ENCODE measurements around the gene ACTN1. TPM values are rescaled to one million over a fixed set of nuclear protein-coding genes. Genes with fewer than 3 reads are reported as not detected.

Gene ACTN1
- polyA plus RNA-seq, 1 of the 3 experiments (the other 2 are of a cell fraction): 319 TPM

DNA sequence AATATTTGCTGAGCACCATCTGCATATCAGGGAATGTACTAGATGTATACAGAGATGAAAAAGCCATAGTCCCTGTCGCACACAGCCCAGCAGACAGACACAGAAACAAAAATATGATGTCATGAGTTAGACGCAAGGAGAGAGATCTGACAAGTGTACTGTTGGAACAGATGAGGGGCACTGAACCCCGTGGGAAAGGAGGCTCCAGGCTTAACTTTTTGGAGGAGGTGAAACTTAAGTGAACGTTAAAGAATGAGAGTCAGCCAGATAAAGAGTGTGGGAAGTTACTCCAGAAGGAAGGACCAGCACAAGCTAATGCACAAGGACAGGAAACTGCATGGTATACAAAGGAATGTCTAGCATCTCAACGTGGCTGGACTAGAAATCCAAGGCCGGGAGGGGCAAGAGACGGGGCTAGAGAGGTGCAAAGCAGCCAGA, 2.5 kb upstream of the ACTN1 start:
- CTCF ChIA-PET: interaction anchor here (1.7 to 2.0 kb wide), 2 partner anchors 70 to 72 kb away, joined by 4 to 8 read pairs; no protein-coding TSS in a partner anchor
- peak overlapping the region; percentile 96 for H3K4me2 ChIP-seq
- H3K27me3 ChIP-seq (ENCODE audit: insufficient read depth): no peaks in the 10 kb centered on the region
- H3K27ac ChIP-seq (ENCODE audit: low read depth in 2 of 2, low read length in 1 of 2): peak overlapping the region; percentile 53 to 98; a peak in 3 of 4 replicates
- no peaks in the 10 kb centered on the region for H3K9me2 ChIP-seq
- peaks cover 23% of the 10 kb centered on the region for H3F3A ChIP-seq (replicated peaks; ENCODE audit: insufficient read depth)
- no peaks in the 10 kb centered on the region for H3K9me3 ChIP-seq
- TF ChIP-seq NRF1 (IDR thresholded peaks at IDR 0.05; ENCODE audit: low read depth, low read length) (no peak), FOXJ3 (CRISPR knock-in tag; IDR thresholded peaks at IDR 0.05) (no peak), POLR2AphosphoS5 (IDR thresholded peaks at IDR 0.05; ENCODE audit: low read depth, low read length) (no peak), GATA2 (CRISPR knock-in tag; IDR thresholded peaks at IDR 0.05) (no peak), TEAD4 (IDR thresholded peaks at IDR 0.05; ENCODE audit: borderline replicate concordance, insufficient read depth) (0 out of 2 replicates have a peak, but pooled peaks have one; percentile 15)
- TF ChIP-seq, protein P1, sequence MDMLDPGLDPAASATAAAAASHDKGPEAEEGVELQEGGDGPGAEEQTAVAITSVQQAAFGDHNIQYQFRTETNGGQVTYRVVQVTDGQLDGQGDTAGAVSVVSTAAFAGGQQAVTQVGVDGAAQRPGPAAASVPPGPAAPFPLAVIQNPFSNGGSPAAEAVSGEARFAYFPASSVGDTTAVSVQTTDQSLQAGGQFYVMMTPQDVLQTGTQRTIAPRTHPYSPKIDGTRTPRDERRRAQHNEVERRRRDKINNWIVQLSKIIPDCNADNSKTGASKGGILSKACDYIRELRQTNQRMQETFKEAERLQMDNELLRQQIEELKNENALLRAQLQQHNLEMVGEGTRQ (IDR thresholded peaks at IDR 0.05; ENCODE audit: borderline replicate concordance, low read depth, low read length): no peak
- TF ChIP-seq, protein P2, sequence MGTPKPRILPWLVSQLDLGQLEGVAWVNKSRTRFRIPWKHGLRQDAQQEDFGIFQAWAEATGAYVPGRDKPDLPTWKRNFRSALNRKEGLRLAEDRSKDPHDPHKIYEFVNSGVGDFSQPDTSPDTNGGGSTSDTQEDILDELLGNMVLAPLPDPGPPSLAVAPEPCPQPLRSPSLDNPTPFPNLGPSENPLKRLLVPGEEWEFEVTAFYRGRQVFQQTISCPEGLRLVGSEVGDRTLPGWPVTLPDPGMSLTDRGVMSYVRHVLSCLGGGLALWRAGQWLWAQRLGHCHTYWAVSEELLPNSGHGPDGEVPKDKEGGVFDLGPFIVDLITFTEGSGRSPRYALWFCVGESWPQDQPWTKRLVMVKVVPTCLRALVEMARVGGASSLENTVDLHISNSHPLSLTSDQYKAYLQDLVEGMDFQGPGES (IDR thresholded peaks at IDR 0.05; ENCODE audit: low read depth, low read length): no peak
- TF ChIP-seq, protein P3, sequence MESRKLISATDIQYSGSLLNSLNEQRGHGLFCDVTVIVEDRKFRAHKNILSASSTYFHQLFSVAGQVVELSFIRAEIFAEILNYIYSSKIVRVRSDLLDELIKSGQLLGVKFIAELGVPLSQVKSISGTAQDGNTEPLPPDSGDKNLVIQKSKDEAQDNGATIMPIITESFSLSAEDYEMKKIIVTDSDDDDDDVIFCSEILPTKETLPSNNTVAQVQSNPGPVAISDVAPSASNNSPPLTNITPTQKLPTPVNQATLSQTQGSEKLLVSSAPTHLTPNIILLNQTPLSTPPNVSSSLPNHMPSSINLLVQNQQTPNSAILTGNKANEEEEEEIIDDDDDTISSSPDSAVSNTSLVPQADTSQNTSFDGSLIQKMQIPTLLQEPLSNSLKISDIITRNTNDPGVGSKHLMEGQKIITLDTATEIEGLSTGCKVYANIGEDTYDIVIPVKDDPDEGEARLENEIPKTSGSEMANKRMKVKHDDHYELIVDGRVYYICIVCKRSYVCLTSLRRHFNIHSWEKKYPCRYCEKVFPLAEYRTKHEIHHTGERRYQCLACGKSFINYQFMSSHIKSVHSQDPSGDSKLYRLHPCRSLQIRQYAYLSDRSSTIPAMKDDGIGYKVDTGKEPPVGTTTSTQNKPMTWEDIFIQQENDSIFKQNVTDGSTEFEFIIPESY (IDR thresholded peaks at IDR 0.05; ENCODE audit: borderline replicate concordance, low read depth): no peak
- POLR2A ChIA-PET: no interaction called here
- peaks cover 31% of the 10 kb centered on the region for H3K79me2 ChIP-seq (ENCODE audit: insufficient read depth)
- no peak overlapping the region for H2AFZ ChIP-seq (ENCODE audit: low read depth)
- DNase-seq: no peak
- WGBS (ENCODE audit: low lambda C conversion rate): 44% methylated on average over 7 of the region's 7 CpGs
- peak overlapping the region; percentile 99; the same call in 1 of the 2 replicates for H3K9ac ChIP-seq
- H3K4me1 ChIP-seq (ENCODE audit: control insufficient read depth in 1 of 2, insufficient read depth in 2 of 2, low read depth in 1 of 2, low read length in 1 of 2): peaks cover 14 to 17% of the 10 kb centered on the region in 2 experiments
- peaks cover 6 to 7% of the 10 kb centered on the region in 2 experiments for H3K36me3 ChIP-seq (replicated peaks in 1 of 2; ENCODE audit: control insufficient read depth in 1 of 2, insufficient read depth in 2 of 2, low read length in 1 of 2)
- H4K20me1 ChIP-seq (ENCODE audit: insufficient read depth): peaks cover 10% of the 10 kb centered on the region
- no peak overlapping the region for H3K4me3 ChIP-seq (ENCODE audit: low read depth in 2 of 2, low read length in 1 of 2)

DNA sequence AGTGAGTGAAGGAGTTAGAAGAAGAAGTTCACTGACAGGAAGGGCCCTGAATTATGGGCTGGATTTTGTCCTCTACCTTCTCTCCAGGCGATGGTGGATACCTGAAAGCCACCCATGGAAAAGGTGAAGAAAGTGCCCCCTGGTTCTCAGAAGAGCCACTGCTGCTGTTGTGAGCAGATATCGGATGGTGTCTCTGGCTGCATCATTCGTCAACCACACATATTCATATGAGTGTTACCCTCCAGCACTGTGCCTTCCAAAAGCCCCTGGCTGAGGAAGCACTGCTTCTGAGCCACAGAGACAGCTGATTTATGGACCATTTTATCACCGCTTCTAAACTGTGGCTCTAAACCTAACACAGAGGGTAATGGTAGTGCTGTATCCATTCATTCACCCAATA, 2.0 kb upstream of the ACTN1 start:
- Histone ChIP-seq H3K36me3 (replicated peaks in 1 of 2; ENCODE audit: control insufficient read depth in 1 of 2, insufficient read depth in 2 of 2, low read length in 1 of 2) (peaks cover 6 to 7% of the 10 kb centered on the region in 2 experiments), H3K9me3 (no peaks in the 10 kb centered on the region), H3K9me2 (no peaks in the 10 kb centered on the region), H3K79me2 (ENCODE audit: insufficient read depth) (peaks cover 35% of the 10 kb centered on the region), H3K27ac (ENCODE audit: low read depth in 2 of 2, low read length in 1 of 2) (peak overlapping the region; percentile 53 to 98; a peak in 3 of 4 replicates), H4K20me1 (ENCODE audit: insufficient read depth) (peaks cover 15% of the 10 kb centered on the region), H3K4me1 (ENCODE audit: control insufficient read depth in 1 of 2, insufficient read depth in 2 of 2, low read depth in 1 of 2, low read length in 1 of 2) (peaks cover 19 to 20% of the 10 kb centered on the region in 2 experiments), H3K4me3 (ENCODE audit: low read depth in 2 of 2, low read length in 1 of 2) (no peak overlapping the region), H3K9ac (peak overlapping the region; percentile 99; the same call in 1 of the 2 replicates), H3K27me3 (ENCODE audit: insufficient read depth) (no peaks in the 10 kb centered on the region), H3K4me2 (peak overlapping the region; percentile 96), H2AFZ (ENCODE audit: low read depth) (no peak overlapping the region), H3F3A (replicated peaks; ENCODE audit: insufficient read depth) (peaks cover 19% of the 10 kb centered on the region)
- DNase-seq: no peak
- no peak for TF ChIP-seq FOSL2 (IDR thresholded peaks at IDR 0.05; ENCODE audit: borderline replicate concordance, low read depth)
- TF ChIP-seq, protein P4, sequence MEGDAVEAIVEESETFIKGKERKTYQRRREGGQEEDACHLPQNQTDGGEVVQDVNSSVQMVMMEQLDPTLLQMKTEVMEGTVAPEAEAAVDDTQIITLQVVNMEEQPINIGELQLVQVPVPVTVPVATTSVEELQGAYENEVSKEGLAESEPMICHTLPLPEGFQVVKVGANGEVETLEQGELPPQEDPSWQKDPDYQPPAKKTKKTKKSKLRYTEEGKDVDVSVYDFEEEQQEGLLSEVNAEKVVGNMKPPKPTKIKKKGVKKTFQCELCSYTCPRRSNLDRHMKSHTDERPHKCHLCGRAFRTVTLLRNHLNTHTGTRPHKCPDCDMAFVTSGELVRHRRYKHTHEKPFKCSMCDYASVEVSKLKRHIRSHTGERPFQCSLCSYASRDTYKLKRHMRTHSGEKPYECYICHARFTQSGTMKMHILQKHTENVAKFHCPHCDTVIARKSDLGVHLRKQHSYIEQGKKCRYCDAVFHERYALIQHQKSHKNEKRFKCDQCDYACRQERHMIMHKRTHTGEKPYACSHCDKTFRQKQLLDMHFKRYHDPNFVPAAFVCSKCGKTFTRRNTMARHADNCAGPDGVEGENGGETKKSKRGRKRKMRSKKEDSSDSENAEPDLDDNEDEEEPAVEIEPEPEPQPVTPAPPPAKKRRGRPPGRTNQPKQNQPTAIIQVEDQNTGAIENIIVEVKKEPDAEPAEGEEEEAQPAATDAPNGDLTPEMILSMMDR (IDR thresholded peaks at IDR 0.05): no peak
- TF ChIP-seq, protein P5, sequence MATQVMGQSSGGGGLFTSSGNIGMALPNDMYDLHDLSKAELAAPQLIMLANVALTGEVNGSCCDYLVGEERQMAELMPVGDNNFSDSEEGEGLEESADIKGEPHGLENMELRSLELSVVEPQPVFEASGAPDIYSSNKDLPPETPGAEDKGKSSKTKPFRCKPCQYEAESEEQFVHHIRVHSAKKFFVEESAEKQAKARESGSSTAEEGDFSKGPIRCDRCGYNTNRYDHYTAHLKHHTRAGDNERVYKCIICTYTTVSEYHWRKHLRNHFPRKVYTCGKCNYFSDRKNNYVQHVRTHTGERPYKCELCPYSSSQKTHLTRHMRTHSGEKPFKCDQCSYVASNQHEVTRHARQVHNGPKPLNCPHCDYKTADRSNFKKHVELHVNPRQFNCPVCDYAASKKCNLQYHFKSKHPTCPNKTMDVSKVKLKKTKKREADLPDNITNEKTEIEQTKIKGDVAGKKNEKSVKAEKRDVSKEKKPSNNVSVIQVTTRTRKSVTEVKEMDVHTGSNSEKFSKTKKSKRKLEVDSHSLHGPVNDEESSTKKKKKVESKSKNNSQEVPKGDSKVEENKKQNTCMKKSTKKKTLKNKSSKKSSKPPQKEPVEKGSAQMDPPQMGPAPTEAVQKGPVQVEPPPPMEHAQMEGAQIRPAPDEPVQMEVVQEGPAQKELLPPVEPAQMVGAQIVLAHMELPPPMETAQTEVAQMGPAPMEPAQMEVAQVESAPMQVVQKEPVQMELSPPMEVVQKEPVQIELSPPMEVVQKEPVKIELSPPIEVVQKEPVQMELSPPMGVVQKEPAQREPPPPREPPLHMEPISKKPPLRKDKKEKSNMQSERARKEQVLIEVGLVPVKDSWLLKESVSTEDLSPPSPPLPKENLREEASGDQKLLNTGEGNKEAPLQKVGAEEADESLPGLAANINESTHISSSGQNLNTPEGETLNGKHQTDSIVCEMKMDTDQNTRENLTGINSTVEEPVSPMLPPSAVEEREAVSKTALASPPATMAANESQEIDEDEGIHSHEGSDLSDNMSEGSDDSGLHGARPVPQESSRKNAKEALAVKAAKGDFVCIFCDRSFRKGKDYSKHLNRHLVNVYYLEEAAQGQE (IDR thresholded peaks at IDR 0.05; ENCODE audit: low read depth, low read length): no peak
- no peak for TF ChIP-seq NFIC (IDR thresholded peaks at IDR 0.05; ENCODE audit: borderline replicate concordance)
- no peak for TF ChIP-seq SIN3A (IDR thresholded peaks at IDR 0.05; ENCODE audit: borderline replicate concordance, low read depth, low read length)
- POLR2A ChIA-PET: no interaction called here
- 81% methylated on average over 4 of the region's 4 CpGs for WGBS (ENCODE audit: low lambda C conversion rate)
- CTCF ChIA-PET: interaction anchor here (1.4 to 2.0 kb wide), 3 partner anchors 43 to 71 kb away, joined by 4 to 8 read pairs (median 5); no protein-coding TSS in a partner anchor
